ENCODE data around the gene GRB10.

GRB10 gene

DNA sequence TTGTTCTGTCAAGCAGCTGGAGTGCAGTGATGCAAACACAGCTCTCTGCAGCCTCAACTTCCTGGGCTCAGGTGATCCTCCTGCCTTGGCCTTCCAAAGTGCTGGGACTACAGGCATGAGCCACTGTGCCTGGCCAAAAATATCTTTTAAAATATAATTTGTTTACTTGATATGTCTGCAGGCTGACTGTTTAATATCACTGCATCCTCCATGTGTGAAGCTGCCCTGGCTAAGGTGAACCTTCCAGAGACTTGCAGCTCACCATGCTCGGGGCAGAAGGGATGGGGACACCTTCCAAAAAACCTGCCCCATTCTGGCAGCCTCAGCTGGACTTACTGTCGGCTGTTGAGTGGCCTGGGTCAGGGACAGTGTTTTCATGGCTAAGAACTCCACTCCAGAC is 159.9 kb downstream of the GRB10 start:
- TF ChIP-seq OSR1 (CRISPR knock-in tag; IDR thresholded peaks at IDR 0.05) (no peak), TCF4 (CRISPR knock-in tag; IDR thresholded peaks at IDR 0.05; ENCODE audit: borderline replicate concordance) (no peak), GLIS3 (CRISPR knock-in tag; IDR thresholded peaks at IDR 0.05) (no peak), ZNF8 (CRISPR knock-in tag; IDR thresholded peaks at IDR 0.05) (no peak), RARB (CRISPR knock-in tag; IDR thresholded peaks at IDR 0.05) (no peak), BACH2 (CRISPR knock-in tag; IDR thresholded peaks at IDR 0.05; ENCODE audit: borderline replicate concordance) (no peak), PPARA (CRISPR knock-in tag; IDR thresholded peaks at IDR 0.05; ENCODE audit: borderline replicate concordance) (no peak), ZC3H10 (CRISPR knock-in tag; IDR thresholded peaks at IDR 0.05) (no peak), SNAI2 (CRISPR knock-in tag; IDR thresholded peaks at IDR 0.05) (no peak), ISL1 (CRISPR knock-in tag; IDR thresholded peaks at IDR 0.05) (no peak), TOX (CRISPR knock-in tag; IDR thresholded peaks at IDR 0.05; ENCODE audit: borderline replicate concordance) (no peak), ESRRG (CRISPR knock-in tag; IDR thresholded peaks at IDR 0.05) (no peak)
- TF ChIP-seq, protein P1, sequence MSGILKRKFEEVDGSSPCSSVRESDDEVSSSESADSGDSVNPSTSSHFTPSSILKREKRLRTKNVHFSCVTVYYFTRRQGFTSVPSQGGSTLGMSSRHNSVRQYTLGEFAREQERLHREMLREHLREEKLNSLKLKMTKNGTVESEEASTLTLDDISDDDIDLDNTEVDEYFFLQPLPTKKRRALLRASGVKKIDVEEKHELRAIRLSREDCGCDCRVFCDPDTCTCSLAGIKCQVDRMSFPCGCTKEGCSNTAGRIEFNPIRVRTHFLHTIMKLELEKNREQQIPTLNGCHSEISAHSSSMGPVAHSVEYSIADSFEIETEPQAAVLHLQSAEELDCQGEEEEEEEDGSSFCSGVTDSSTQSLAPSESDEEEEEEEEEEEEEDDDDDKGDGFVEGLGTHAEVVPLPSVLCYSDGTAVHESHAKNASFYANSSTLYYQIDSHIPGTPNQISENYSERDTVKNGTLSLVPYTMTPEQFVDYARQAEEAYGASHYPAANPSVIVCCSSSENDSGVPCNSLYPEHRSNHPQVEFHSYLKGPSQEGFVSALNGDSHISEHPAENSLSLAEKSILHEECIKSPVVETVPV (CRISPR knock-in tag; IDR thresholded peaks at IDR 0.05): no peak
- TF ChIP-seq, protein P2, sequence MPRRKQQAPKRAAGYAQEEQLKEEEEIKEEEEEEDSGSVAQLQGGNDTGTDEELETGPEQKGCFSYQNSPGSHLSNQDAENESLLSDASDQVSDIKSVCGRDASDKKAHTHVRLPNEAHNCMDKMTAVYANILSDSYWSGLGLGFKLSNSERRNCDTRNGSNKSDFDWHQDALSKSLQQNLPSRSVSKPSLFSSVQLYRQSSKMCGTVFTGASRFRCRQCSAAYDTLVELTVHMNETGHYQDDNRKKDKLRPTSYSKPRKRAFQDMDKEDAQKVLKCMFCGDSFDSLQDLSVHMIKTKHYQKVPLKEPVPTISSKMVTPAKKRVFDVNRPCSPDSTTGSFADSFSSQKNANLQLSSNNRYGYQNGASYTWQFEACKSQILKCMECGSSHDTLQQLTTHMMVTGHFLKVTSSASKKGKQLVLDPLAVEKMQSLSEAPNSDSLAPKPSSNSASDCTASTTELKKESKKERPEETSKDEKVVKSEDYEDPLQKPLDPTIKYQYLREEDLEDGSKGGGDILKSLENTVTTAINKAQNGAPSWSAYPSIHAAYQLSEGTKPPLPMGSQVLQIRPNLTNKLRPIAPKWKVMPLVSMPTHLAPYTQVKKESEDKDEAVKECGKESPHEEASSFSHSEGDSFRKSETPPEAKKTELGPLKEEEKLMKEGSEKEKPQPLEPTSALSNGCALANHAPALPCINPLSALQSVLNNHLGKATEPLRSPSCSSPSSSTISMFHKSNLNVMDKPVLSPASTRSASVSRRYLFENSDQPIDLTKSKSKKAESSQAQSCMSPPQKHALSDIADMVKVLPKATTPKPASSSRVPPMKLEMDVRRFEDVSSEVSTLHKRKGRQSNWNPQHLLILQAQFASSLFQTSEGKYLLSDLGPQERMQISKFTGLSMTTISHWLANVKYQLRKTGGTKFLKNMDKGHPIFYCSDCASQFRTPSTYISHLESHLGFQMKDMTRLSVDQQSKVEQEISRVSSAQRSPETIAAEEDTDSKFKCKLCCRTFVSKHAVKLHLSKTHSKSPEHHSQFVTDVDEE (CRISPR knock-in tag; IDR thresholded peaks at IDR 0.05): no peak
- TF ChIP-seq, protein P3, sequence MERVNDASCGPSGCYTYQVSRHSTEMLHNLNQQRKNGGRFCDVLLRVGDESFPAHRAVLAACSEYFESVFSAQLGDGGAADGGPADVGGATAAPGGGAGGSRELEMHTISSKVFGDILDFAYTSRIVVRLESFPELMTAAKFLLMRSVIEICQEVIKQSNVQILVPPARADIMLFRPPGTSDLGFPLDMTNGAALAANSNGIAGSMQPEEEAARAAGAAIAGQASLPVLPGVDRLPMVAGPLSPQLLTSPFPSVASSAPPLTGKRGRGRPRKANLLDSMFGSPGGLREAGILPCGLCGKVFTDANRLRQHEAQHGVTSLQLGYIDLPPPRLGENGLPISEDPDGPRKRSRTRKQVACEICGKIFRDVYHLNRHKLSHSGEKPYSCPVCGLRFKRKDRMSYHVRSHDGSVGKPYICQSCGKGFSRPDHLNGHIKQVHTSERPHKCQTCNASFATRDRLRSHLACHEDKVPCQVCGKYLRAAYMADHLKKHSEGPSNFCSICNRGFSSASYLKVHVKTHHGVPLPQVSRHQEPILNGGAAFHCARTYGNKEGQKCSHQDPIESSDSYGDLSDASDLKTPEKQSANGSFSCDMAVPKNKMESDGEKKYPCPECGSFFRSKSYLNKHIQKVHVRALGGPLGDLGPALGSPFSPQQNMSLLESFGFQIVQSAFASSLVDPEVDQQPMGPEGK (CRISPR knock-in tag; IDR thresholded peaks at IDR 0.05; ENCODE audit: borderline replicate concordance): no peak
- ATAC-seq: no peak

DNA sequence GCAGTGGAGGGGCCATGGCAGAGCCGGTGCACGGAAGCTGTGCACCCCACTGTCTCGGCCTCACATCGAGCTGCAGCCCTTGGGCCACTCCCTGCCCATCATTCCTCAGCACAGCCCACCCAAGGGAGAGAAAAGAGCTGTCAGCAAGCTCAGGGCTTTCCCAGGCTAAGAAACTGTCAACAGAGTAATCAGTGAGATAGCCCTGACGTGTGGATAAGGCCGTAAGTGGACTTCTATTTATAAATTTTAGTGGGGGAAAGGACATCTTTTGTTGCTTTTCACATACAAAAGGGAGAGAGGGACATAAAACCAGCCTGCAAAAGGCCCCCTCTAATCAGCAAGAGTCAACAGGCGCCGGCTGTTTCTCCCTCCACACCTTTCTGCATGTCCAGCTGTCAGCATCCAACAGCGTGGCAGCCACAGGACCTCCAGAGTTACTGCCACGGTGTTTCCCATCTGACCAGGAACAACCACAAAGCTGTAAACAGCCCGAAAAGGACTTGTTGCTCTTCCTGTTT is 160.7 kb downstream of the GRB10 start:
- no peak for ATAC-seq
- no peak for TF ChIP-seq GLIS3 (CRISPR knock-in tag; IDR thresholded peaks at IDR 0.05)
- TF ChIP-seq, protein P4, sequence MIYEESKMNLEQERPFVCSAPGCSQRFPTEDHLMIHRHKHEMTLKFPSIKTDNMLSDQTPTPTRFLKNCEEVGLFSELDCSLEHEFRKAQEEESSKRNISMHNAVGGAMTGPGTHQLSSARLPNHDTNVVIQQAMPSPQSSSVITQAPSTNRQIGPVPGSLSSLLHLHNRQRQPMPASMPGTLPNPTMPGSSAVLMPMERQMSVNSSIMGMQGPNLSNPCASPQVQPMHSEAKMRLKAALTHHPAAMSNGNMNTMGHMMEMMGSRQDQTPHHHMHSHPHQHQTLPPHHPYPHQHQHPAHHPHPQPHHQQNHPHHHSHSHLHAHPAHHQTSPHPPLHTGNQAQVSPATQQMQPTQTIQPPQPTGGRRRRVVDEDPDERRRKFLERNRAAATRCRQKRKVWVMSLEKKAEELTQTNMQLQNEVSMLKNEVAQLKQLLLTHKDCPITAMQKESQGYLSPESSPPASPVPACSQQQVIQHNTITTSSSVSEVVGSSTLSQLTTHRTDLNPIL (CRISPR knock-in tag; IDR thresholded peaks at IDR 0.05; ENCODE audit: low read depth): no peak
- TF ChIP-seq ZNF8 (CRISPR knock-in tag; IDR thresholded peaks at IDR 0.05): no peak
- no peak for TF ChIP-seq ZNF565 (CRISPR knock-in tag; conservative IDR thresholded peaks at IDR 0.05; ENCODE audit: low read depth)
- no peak for TF ChIP-seq CSDC2 (CRISPR knock-in tag; IDR thresholded peaks at IDR 0.05)
- TF ChIP-seq ESRRG (CRISPR knock-in tag; IDR thresholded peaks at IDR 0.05): no peak
- no peak for TF ChIP-seq TOX (CRISPR knock-in tag; IDR thresholded peaks at IDR 0.05; ENCODE audit: borderline replicate concordance)
- TF ChIP-seq ARNTL (CRISPR knock-in tag; IDR thresholded peaks at IDR 0.05; ENCODE audit: borderline replicate concordance, low read depth): no peak
- TF ChIP-seq, protein P2 (CRISPR knock-in tag; IDR thresholded peaks at IDR 0.05): no peak
- no peak for TF ChIP-seq RARB (CRISPR knock-in tag; IDR thresholded peaks at IDR 0.05)
- TF ChIP-seq OSR1 (CRISPR knock-in tag; IDR thresholded peaks at IDR 0.05): no peak
- no peak for TF ChIP-seq ZC3H10 (CRISPR knock-in tag; IDR thresholded peaks at IDR 0.05)

DNA sequence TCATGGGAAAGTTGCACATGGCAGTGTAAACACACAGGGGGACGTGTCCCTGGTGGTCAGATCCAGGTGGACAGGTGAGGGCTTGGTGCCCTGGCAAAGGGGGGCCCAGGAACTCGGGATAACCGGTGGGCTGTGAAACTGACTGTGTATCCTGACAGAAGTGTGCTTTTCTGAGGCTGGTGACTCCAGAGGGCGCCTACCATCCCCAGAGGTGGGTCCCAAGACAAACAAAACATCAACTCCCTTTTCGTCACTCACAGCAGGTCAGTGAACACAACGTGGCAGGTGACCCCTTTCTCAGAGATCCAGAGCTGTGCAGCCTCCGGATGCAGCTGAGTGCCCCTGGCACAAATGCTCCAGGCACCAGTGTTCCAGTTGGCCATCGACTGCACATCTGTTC is 161.5 kb downstream of the GRB10 start:
- no peak for ATAC-seq
- no peak for TF ChIP-seq OSR1 (CRISPR knock-in tag; IDR thresholded peaks at IDR 0.05)
- TF ChIP-seq TCF4 (CRISPR knock-in tag; IDR thresholded peaks at IDR 0.05; ENCODE audit: borderline replicate concordance): no peak
- no peak for TF ChIP-seq PPARA (CRISPR knock-in tag; IDR thresholded peaks at IDR 0.05; ENCODE audit: borderline replicate concordance)
- no peak for TF ChIP-seq ZNF8 (CRISPR knock-in tag; IDR thresholded peaks at IDR 0.05)
- TF ChIP-seq CSDC2 (CRISPR knock-in tag; IDR thresholded peaks at IDR 0.05): no peak
- no peak for TF ChIP-seq BACH2 (CRISPR knock-in tag; IDR thresholded peaks at IDR 0.05; ENCODE audit: borderline replicate concordance)
- no peak for TF ChIP-seq ZFP3 (CRISPR knock-in tag; IDR thresholded peaks at IDR 0.05)
- TF ChIP-seq SNAI2 (CRISPR knock-in tag; IDR thresholded peaks at IDR 0.05): no peak
- TF ChIP-seq ISL1 (CRISPR knock-in tag; IDR thresholded peaks at IDR 0.05): no peak
- TF ChIP-seq ARNTL (CRISPR knock-in tag; IDR thresholded peaks at IDR 0.05; ENCODE audit: borderline replicate concordance, low read depth): no peak
- TF ChIP-seq, protein P1 (CRISPR knock-in tag; IDR thresholded peaks at IDR 0.05): no peak
- TF ChIP-seq GLIS3 (CRISPR knock-in tag; IDR thresholded peaks at IDR 0.05): no peak
- no peak for TF ChIP-seq ZC3H10 (CRISPR knock-in tag; IDR thresholded peaks at IDR 0.05)
- TF ChIP-seq ZFP30 (CRISPR knock-in tag; IDR thresholded peaks at IDR 0.05): no peak
- TF ChIP-seq ZNF70 (CRISPR knock-in tag; IDR thresholded peaks at IDR 0.05): no peak
